Activated T-helper 9 cell treated with anti-CD3 and anti-CD28 coated beads, Interleukin-2, amount 50 U/mL, for 16 hours (primary cell): ENCODE results near the gene HEMK1.
A peak's percentile ranks its signal among the peaks of the same experiment; 100 is the strongest.

Experiments used
- DNase-seq: peaks from one replicate; pipeline ENCODE4 v3.0.0-alpha.2; 2020; ENCODE audit warnings: low read depth

Gene HEMK1, protein sequence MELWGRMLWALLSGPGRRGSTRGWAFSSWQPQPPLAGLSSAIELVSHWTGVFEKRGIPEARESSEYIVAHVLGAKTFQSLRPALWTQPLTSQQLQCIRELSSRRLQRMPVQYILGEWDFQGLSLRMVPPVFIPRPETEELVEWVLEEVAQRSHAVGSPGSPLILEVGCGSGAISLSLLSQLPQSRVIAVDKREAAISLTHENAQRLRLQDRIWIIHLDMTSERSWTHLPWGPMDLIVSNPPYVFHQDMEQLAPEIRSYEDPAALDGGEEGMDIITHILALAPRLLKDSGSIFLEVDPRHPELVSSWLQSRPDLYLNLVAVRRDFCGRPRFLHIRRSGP

DNA sequence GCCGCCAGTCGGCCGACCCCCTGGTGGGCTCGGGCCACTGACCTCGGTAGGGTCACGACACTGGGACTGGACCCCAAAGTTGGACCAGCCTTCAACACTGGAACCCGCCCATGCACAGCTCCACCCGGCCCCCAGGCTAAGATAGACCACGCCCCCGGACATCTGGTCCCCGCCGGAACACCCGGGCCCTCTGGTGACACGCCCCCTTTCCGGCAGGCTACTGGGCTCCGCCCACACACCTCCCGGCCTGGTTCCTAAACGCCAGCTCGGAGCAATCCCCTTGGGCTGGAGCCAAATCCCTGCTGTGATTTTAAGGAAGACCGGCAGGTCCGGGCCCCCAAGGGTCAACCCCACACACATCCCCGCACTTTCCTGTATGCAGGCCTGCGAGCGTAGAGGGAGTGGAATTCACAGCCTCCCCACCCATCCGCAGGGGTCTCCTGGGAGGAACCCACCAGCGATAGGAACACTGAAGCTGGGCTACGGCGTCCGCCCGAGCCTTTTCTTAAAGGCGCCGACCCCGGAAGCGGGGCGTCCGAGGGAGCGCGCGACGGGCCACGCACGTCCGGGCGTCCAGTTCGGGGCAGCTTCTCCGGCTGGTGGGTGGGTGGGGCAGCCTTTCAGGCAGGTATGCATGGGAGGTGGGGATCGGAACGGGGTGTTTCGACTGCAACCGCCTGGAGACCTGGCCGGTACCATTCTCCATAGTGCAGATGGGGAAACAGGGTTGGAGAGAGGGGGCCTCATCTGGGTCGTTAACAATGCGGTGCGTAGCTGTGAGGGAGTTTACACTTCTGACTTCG, at the start of gene HEMK1:
Gene HEMK1 (plus strand): TSS at position 576 of the 803 bp plus-strand sequence. CDS start 1,583 bp downstream, outside the sequence.
- peak; percentile 87 for DNase-seq

DNA sequence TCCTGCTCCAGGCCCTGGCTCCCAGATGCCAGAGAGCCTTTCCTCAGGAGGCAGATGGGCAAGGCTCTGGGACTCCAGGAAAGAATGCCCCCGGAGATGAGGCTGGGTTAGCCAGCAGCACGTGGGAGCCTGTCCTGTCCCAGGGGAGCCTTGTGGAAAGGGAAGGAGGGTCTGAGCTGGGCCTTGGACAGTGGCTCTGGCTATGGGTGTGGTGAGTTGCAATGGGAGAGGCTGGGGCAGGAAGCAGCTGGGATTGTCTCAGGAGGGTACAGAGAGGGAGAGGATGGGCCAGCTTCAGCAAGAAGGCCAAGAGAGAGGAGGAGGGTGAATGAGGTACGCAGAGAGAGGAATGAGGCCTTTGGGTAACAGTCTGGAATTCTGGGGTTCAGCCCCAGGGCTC, 48.5 kb upstream of the HEMK1 start:
- DNase-seq = no peak

DNA sequence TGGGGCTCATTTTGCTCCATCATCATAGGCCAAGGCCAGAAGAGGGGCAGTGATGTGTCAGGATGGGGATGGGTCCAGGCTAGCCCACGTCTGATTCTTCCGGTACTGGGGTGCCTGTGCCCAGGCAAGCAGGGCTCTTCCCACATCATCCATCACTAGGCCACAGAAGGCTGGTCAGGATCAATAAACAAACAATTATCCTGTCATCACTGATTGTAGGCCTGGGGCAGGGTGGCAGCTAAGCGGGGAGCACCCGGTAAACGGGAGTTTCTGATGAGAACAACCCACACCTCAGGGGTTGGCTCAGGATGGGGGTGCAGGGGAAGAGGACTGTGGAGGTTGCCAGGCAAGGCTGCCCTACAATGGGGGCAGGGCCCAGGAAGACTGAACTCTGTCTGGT, 47.8 kb upstream of the HEMK1 start:
- no peak for DNase-seq

DNA sequence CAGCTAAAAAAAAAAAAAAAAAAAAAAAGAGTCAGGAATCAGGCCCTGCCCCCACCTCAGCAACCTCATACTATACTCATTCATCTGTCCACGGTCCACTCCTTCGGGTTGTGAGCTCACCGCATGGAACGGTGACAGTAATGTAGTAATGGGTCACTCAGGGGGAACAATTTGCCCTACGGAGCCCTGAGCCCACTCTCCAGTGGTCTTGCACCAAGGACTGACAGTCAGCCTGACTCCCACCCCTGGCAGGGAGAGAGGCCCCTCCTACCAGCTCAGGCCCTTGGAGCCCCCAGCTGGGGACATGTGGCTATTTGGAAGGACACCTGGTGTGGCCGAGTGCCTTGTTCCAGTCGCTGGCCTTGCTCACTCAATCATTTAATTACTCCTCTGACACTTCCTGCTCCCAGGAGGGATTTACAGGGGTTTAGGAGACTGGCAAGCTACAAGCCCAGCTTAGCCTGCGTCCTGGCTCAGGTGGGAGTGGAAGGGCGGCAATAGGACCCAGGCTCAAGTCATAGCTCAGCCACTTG, 46.0 kb upstream of the HEMK1 start:
- DNase-seq = no peak

DNA sequence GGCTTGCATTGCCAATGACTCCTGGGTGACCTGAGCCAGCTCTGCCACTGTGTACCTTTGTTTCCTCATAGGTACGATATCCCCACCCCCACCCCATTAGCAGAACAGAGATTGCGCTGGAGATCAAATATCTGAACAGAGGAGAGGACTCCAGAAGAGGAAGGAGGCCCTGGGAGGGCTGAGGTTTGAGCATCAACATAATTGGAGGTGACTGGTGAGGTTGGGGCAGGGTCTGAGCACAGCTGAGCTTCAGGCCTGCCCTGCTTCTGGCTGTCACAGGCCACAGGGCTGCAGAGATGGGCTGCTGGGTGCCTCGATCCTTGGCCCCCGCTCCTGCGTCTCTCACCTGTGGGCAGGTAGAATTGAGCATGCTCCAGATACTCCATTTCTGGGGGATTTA, 44.6 kb upstream of the HEMK1 start:
- DNase-seq = no peak

DNA sequence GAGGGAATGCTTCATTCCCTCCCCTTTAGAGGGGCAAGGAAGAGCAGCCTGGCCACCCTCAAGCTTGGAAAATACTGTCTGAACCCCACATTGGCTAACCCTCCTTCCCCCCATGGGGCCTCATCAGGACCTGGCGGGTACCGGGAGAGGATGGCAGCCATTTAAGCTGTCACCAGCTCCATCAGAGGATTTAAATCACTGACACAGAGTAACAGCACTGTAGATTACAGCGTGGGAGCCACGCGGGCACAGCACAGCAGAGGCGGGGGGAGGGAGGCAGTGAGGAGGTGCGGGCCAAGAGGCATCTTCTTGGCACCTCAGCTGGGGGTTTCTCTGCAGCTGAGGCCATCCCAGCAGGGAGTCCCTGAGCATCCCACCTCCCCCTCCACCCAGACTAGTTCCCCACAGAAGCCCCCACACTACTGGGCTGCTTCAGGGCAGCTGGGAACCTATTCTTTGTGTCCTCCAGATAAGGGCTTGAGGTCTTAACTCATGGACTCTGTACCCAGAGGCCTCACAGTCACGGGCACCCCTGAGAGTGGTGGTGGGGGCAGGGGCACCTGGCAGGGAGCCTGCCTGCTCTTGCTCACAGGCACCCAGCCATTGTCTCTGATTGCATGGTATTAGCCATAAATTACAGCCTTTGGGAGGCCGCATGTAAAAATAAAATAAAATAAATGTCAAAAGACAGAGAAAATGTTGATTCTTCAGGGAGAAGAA, 44.0 kb upstream of the HEMK1 start:
- no peak for DNase-seq

DNA sequence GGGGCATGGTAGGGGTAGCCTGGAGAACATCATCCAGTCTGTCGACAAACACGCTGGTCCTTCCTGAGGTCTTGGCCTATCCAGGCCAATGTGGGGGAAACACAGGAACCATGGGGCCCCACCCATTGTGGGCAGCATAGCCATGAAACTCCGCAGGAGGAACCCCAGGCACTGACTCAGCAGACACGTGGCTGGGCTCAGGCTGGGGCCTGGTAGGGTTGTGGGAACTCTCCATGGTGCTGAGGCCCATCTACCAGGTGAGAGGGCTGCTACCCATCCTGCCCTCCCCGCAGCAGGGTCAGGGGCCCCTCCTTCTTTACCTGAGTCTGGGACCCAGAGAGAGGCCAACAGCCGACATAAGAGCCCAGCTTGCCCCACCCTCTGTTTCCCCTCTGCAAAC, 43.3 kb upstream of the HEMK1 start:
- DNase-seq = peak; percentile 14

DNA sequence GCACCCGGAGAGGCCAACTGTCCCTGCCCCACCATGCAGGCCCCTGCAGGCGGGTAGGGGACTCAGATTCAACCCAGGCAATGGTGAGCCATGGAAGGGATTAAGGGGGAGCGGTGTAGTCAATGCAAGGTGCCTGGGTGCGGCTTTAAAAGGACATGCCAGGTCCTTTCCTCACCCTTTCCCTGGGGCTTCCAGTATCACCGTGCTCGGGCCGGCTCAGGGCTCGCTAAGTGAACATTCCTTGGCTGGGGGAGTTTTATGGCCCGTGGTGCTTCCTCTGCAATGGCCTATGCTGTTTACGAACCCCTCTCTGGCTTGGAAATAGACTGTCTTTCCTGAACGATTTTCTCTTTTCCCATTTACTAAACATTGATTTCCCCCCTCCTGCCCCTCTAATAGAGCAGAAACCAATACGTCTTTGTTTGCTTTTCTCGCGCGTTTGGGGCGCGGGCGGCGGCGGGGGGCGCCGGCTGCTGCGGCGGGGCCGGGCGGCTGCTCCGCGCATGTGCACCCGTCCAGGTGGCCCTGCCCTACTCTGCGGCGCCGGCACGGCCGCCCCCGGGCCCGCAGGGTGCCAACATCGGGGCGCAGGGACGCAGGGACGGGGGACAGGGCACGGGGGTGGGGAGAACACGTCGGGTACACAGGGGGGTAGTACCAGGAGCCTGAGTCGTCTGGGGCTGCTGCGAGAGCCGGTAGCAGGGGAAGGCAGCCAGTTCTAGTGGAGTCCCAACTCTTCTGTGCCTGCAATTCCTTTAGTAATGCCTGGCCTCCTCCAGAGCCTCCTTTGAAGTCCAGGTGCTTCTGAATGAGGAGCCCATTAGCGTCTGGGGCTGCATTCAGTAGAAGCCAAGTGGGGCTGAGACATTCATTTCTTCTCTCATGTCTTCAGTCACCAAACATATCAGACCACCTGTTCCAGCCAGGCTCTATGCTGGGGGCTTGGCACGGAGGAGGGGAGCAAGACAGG, 39.0 kb upstream of the HEMK1 start:
- DNase-seq = no peak

DNA sequence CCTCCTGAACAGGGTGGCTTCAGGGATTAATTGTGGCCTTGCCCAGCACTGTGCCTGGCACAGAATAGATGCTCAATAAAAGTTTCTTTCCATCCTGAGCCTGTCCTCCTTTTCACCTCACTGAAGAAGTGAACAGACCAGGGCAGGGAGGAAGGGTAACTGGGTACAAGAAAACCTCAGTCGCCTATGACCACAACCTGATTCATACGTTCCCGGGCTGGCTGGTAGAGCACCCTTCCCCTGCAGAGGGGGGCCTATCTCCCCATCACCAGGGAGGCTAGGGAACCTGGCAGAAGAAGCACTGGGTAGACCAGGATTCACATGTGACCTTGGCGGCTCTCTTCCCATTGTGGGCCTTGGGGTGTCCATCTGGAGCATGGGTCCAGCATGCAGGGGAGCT, 38.1 kb upstream of the HEMK1 start:
- DNase-seq = no peak

DNA sequence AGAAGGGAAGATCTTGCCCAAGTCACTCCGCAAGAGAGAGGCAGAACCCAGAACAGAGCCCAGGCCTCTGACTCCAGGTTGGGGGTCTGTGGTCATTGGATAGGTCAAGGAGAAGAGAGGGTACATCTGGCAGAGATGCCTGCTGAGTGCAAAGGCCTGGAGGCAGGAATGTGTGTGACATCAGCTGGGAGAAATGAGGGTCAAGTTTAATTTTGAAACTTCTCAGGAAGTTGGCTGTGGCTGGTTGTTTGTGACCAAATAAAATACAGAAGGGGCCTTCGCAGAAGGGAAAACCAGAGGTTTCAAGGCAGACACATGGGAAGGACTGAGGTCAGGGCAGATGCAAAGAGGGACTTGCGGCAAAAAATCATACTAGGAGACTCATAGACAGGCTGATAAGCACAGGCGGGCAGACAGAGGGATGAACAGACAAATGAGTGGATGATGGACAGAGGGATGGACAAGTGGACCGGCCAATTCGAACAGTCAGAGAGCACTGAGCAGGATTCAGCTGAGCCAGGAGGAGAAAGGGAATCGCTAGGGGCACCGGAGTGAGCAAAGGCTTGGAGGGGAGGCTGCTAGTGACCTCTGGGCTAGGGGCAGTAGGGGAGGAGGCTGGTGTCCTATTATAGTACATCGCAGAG, 37.1 kb upstream of the HEMK1 start:
- no peak for DNase-seq

DNA sequence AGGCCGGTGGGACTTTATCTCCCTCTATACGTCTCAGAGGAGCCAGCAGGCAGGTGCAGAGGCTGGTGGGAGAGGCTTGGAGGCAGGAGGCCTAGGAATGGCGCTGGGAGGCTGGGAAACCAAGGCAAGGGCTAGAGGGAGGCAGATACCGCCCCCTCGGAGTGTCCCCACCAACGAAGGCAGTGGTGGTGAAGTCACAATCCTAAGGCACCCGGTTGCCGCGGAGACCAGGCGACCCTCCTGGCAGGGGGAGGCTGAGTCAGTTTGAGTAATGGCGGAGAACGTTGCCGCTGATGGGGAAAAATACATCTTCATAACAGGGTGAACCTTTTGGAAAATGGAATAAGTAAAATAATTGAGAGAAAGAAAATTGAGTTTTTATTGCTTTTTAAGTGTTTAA, 36.0 kb upstream of the HEMK1 start:
- DNase-seq = no peak

DNA sequence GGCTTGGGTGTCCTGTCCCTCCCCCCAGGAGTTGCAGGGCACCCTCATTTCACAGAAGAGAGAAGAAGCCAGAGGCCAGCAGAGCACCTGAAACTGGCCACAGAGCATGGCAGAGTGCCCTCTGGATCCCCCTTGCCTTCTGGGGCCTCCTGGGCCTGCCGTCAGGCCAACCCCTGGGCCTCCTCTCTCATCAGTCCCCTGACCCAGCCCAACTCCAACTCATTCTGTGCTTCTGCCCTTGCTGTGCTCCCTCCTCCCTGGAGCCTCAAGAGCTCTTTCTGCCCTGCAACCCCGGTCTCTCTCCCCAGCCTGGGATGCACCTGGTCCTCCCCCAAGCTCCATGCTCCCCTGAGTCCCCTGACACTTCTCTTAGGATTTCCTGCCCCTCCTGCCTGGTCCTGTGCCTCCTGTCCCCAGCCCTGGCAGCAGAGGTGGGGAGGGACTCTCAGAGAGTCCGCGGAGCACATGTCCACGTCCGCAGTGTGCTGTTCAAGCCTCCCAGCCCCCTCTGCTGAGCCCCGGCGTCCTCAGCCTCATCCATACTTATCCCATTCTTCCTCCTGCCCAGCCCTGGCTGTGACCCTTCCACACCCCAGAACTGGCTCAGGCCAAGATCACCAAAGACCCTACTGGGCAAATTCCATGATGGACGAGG, 35.4 kb upstream of the HEMK1 start:
- no peak for DNase-seq

DNA sequence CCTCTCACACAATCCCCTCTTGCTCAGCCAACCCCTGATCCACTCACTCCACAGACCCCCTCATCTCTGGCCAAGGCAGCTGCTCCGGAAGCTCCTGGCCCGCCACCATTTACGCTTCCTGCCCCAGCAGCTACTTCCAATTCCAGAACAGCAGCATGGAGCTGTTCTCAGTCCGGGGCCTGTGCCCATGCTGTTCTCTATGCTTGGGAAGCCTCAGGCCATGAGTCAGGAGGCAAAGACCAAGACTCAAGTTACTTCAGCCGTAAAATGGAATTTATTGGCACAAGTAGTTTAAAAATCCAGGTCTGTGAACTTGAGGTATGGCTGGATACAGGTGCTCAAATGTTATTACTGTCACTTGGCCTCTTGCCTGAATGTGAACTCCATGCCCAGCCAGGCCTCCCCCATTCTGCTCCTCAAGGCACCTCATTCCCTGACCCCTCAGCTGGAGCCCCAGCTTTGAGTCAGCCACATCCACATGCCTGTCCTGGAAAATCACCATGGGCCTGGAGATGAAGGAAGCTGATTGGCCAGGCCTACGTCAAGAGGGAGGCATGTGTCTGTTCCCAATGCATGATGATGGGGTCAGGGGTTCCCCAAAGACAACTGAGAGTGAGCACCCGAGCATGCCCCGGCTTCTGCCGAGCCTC, 34.5 kb upstream of the HEMK1 start:
- no peak for DNase-seq

DNA sequence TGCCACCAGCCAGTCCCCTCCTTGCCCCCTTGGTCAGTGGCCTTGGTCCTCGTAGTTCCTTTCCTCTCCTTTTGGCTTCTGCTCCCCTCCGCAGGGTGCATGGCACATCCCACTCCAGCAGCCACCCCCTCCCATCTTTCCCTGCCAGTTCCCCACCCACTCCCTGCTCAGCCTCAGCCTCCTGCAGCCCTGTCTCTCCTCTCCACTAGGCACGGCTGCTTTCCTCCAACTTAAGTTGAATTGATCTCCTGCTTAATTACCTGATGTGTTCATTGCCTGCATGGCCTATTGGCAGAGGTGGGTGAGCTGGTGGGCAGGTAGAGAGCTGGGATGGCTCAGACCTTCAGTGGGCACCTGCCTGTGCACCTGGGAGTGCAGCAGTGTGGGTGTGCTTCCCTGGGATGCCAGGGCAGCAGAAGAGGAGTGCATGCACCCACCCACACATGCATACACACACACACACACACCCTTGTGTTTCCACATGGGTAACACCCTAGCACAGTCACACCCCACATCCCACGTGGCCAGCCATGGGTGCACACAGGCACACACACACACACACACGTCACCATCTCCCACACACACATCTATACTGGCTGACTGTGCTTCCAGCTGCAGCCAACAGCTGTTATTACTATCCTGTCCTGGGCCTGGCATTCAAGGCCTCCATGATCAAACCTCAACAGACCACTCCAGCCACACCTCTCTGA, 32.7 kb upstream of the HEMK1 start:
- no peak for DNase-seq

DNA sequence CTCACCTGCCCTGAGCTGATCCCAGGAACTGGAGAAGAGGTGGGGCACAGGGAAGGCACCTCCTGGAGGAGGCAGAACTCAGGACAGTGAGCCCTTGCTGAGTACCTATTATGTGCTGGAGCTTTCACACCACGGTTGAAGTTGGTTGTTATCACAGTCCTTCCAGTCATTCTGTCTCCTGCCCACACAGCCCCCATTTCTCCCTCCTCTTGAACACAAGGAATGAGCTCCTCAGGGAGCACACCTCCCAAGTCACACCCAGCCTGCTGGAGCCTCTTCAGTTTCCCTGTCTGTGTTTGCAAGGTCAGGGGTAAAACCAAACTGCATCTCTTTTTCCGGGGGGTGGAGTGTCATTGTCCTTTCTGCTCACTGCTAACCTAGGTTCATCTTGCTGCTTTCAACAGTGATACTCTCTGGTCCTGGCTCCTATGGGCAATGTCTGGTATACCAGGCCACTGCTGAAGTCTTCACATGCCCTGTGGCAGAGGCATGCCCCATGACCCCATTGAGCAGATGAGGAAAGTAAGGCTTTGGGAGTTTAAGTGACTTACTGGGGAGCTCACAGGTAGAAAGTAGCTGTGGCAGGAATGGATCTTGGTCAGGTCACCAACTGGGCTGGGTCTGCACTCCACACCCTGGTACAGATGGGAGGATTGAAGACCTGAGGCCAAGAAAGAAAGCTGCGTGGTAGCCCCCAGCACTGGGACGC, 31.7 kb upstream of the HEMK1 start:
- DNase-seq = no peak

DNA sequence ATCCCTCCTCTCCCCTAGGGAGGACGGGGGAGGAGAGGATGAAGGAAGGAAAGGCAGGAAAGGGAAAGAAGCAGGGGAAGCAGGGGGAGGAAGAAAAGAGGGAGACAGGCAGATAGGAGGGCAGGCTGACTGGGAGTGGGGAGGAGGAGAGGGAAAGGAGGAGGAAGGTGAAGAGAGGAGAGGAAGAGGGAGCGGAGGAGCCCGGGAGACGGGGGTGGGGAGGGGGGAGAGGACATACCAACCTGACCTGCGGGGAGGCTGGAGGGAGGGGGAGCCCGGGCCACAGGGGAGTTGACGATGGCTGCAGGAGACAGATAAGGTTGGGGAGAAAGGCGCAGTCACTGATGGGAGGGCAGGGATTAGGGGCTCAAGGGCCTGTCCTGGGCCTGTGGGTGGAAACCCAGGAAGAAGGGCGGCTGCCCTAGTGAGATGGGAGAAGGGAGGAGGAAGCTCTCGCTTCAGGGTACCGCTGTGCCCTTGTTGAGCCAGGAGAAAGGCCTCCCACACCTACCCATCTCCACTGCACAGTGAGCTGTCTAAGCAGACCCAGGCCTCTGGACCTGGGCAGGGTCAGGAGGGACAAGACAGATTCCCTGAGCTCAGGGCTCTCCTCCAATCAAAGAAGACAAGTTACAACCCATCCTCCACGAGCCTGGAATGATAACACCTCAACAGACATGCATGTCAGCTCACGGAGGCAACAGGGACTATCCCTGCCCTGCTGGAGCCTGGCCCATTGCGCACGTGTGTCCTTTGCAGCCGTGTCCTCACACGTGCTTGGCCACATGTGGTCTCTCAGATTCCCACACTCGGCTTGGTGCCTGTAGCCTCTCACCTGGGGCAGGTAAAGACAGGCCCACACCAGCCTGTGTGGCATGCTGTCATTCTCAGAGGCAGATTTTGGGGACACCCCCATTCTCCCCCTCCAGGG, 29.7 kb upstream of the HEMK1 start:
- no peak for DNase-seq
